ENCODE results near the gene RBFA.

RBFA gene

DNA sequence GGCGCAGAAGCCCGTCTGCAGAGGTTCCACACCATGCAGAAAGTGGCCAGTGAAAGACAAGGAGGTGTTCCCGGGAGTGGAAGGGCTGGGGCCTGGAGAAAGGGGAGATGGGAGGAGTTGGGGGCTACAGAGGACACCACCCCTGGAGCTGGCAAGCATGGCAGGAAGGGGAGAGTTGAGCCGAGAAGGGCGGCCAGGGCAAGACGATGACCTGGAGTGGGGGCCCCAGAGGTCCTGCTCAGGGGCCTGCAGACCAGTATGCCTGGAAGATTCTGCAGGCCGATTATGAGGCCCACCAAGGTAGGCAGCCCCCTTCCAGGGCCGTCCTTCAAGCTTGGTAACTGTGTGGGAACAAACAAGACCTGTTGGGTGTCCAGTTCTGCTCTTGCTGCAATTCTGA is 33.1 kb downstream of the RBFA start:
- Histone ChIP-seq H3K4me2 (ENCODE audit: low read length) (no peak overlapping the region), H4K20me1 (ENCODE audit: insufficient read depth, low read length) (no peaks in the 10 kb centered on the region), H3K4me3 (ENCODE audit: low read depth, low read length, poor library complexity, severe bottlenecking) (no peak overlapping the region), H3K9me2 (ENCODE audit: low read depth, low read length) (no peaks in the 10 kb centered on the region), H2AFZ (ENCODE audit: low read length) (no peak overlapping the region), H3K9ac (ENCODE audit: low read length) (no peak overlapping the region), H3K36me3 (ENCODE audit: insufficient read depth, low read length) (no peaks in the 10 kb centered on the region; the same call in 1 of the 2 replicates), H3F3A (ENCODE audit: insufficient read depth, low read length) (no peaks in the 10 kb centered on the region), H3K27me3 (ENCODE audit: insufficient read depth, low read length) (no peaks in the 10 kb centered on the region), H3K27ac (ENCODE audit: low read depth, low read length, poor library complexity, severe bottlenecking) (no peak overlapping the region), H3K4me1 (ENCODE audit: insufficient read depth, low read length, severe bottlenecking) (no peaks in the 10 kb centered on the region), H3K79me2 (ENCODE audit: insufficient read depth, low read length) (no peaks in the 10 kb centered on the region), H3K9me3 (ENCODE audit: low read length) (no peaks in the 10 kb centered on the region; the same call in 1 of the 2 replicates)
- TF ChIP-seq, protein P1, sequence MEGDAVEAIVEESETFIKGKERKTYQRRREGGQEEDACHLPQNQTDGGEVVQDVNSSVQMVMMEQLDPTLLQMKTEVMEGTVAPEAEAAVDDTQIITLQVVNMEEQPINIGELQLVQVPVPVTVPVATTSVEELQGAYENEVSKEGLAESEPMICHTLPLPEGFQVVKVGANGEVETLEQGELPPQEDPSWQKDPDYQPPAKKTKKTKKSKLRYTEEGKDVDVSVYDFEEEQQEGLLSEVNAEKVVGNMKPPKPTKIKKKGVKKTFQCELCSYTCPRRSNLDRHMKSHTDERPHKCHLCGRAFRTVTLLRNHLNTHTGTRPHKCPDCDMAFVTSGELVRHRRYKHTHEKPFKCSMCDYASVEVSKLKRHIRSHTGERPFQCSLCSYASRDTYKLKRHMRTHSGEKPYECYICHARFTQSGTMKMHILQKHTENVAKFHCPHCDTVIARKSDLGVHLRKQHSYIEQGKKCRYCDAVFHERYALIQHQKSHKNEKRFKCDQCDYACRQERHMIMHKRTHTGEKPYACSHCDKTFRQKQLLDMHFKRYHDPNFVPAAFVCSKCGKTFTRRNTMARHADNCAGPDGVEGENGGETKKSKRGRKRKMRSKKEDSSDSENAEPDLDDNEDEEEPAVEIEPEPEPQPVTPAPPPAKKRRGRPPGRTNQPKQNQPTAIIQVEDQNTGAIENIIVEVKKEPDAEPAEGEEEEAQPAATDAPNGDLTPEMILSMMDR (IDR thresholded peaks at IDR 0.05; ENCODE audit: low read length) = no peak
- TF ChIP-seq EZH2 (IDR thresholded peaks at IDR 0.05; ENCODE audit: borderline replicate concordance, low read length) = no peak

DNA sequence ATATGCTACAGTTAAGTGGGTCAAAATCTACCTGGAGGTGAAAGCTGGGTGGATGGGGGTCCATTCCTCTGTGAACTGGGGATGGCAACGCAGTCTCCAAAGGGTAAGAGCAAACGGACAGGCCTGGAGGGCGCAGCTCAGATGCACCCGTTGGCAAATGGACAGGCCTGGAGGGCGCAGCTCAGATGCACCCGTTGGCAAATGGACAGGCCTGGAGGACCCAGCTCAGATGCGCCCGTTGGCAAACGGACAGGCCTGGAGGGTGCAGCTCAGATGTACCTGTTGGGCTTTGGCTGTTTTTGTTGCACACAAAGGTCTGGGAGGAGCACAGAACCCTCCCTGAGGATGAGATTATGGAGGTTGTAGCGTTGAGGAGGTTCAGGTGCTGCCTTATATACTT is 33.7 kb downstream of the RBFA start:
- Histone ChIP-seq H3K4me2 (ENCODE audit: low read length) (no peak overlapping the region), H3K4me3 (ENCODE audit: low read depth, low read length, poor library complexity, severe bottlenecking) (no peak overlapping the region), H3K9ac (ENCODE audit: low read length) (no peak overlapping the region), H2AFZ (ENCODE audit: low read length) (no peak overlapping the region), H3K27ac (ENCODE audit: low read depth, low read length, poor library complexity, severe bottlenecking) (no peak overlapping the region), H3K4me1 (ENCODE audit: insufficient read depth, low read length, severe bottlenecking) (no peaks in the 10 kb centered on the region), H3K36me3 (ENCODE audit: insufficient read depth, low read length) (no peaks in the 10 kb centered on the region; the same call in 1 of the 2 replicates), H3K9me2 (ENCODE audit: low read depth, low read length) (no peaks in the 10 kb centered on the region), H3F3A (ENCODE audit: insufficient read depth, low read length) (no peaks in the 10 kb centered on the region), H3K9me3 (ENCODE audit: low read length) (no peaks in the 10 kb centered on the region), H3K79me2 (ENCODE audit: insufficient read depth, low read length) (no peaks in the 10 kb centered on the region), H4K20me1 (ENCODE audit: insufficient read depth, low read length) (no peaks in the 10 kb centered on the region), H3K27me3 (ENCODE audit: insufficient read depth, low read length) (no peaks in the 10 kb centered on the region)
- TF ChIP-seq, protein P1 (IDR thresholded peaks at IDR 0.05; ENCODE audit: low read length) = no peak

DNA sequence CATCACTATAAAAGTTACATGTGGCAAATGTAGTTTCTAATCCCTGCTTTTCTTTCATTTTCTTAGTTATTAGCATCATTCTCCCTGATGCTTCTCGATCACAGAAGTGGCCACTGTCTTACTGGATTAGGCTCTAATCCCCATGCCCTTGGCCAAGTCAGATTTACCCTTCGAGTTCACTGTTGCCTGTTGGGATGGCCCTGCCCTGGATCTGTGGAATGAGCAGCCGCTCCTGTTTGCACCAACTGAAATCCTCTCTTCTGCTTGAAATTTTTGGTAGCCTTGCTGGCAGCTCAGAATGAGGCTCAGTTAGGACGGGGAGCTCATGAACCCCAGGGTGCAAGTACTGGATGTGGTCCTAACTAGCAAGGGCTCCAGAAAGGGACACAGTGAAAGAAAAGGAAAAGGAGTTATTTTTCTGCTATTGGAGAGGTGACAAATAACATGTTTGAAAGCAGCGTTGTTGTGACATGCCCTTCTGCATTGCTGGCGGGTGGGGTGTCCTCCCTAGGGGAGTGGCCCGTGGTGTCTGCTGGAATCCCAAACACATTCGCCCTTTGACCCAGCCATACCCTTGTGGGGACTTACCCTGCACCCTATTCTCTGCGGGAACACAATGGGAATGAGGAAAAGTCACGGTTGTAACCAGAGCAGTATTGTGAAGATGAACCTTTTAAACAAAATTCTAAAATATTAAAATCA is 34.5 kb downstream of the RBFA start:
- Histone ChIP-seq H3K79me2 (ENCODE audit: insufficient read depth, low read length) (no peaks in the 10 kb centered on the region), H3K4me3 (ENCODE audit: low read depth, low read length, poor library complexity, severe bottlenecking) (no peak overlapping the region), H3K9me3 (ENCODE audit: low read length) (no peaks in the 10 kb centered on the region), H3K4me1 (ENCODE audit: insufficient read depth, low read length, severe bottlenecking) (no peaks in the 10 kb centered on the region), H3K27ac (ENCODE audit: low read depth, low read length, poor library complexity, severe bottlenecking) (no peak overlapping the region), H3K27me3 (ENCODE audit: insufficient read depth, low read length) (no peaks in the 10 kb centered on the region), H2AFZ (ENCODE audit: low read length) (no peak overlapping the region), H3K4me2 (ENCODE audit: low read length) (no peak overlapping the region), H4K20me1 (ENCODE audit: insufficient read depth, low read length) (no peaks in the 10 kb centered on the region), H3K9me2 (ENCODE audit: low read depth, low read length) (no peaks in the 10 kb centered on the region), H3F3A (ENCODE audit: insufficient read depth, low read length) (no peaks in the 10 kb centered on the region), H3K9ac (ENCODE audit: low read length) (no peak overlapping the region), H3K36me3 (ENCODE audit: insufficient read depth, low read length) (no peaks in the 10 kb centered on the region; the same call in 1 of the 2 replicates)
- TF ChIP-seq, protein P1 (IDR thresholded peaks at IDR 0.05; ENCODE audit: low read length) = no peak
- TF ChIP-seq EZH2 (IDR thresholded peaks at IDR 0.05; ENCODE audit: borderline replicate concordance, low read length) = no peak

Measured in OCI-LY1 (cell line).